ENCODE data around the gene WDR13.
"Not testable (repeated sequence)": the region's sequence is repeated elsewhere in the genome, so short reads cannot be mapped to it uniquely, and the experiment has no call there.

The WDR13 gene

GRCh38 chrX:48598614-48599013 lies 1.3 kb downstream of the WDR13 start:
- no peak for DNase-seq

DNA sequence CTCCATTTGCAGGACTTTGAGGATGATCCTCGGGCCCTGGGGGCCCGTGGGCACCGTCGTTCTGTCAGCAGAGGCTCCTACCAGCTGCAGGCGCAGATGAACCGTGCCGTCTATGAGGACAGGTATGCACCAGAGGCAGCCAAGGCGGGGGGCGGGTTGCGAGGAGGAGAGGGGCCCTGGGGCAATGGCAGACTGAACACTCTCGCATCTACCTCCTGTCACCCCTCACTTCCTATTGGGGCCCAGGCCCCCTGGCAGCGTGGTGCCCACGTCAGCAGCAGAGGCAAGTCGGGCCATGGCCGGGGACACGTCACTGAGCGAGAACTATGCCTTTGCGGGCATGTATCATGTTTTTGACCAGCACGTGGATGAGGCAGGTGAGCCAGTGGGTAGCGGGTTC lies 2.0 kb downstream of the WDR13 start:
- no peak for DNase-seq

DNA sequence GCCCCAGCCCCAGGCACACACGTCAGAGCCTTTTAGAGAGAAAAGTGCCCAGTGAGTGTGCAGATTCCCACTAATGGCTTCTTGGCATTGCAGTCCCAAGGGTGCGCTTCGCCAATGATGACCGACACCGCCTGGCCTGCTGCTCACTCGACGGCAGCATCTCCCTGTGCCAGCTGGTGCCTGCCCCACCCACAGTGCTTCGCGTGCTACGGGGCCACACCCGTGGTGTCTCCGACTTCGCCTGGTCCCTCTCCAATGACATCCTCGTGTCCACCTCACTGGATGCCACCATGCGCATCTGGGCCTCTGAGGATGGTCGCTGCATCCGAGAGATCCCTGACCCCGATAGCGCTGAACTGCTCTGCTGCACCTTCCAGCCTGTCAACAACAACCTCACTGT lies 2.9 kb downstream of the WDR13 start:
- no peak for DNase-seq

- no peak for DNase-seq
These were observed 4.6 kb downstream of the WDR13 start for GRCh38 chrX:48601741-48602394.

GRCh38 chrX:48604701-48605100 lies 7.4 kb downstream of the WDR13 start:
- no peak for DNase-seq

DNA sequence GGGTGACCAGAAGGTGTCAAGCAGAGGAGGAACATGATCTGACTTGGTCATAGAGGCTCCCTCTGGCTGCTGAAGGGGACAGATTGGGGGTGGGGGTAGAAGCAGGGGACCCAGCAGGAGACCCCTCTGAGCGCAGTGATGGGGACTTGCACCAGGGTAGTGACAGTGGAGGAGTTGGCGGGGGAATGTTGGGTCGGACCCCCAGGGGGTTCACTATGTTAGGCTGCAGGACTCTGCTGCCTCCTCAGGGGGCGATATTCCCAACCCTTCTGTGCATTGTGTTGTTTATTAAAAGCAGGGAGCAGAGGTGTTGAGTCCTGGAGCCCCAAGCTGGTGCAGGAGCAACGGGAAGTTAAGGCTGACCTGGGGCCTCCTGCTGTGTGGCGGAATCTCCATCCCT lies 8.8 kb downstream of the WDR13 start:
- DNase-seq = no peak

- no peak for DNase-seq
These were observed 14.4 kb downstream of the WDR13 start for GRCh38 chrX:48611703-48612102.

DNA sequence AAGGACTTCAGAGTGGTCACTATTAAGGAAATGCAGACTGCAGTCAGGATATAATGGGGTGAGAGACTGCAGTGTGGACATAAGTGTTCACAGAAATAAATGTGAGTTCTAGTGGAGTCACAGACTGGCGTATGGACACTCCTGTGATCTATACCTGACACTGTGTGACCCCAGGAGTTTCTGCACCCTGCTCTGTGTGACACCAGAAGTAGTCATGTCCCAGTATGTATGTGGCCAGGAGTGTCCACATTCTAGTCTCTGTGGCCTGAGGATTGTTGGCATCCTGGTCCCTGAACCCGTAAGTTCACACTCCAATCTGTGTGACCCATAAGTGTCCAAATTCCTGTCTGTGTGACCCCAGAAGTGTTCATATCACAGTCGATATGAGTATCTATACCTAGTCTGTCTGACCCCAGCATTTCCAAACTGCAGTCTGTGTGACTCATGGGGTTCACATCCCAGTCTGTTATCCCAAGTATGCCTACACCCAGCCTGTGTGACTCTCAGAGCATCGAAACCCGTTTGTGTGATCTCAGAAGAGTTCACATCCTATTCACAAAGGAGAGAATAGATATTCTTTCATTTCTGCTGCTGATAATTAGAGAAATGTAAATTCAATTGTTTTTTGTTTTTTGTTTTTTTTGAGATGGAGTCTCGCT lies 16.3 kb downstream of the WDR13 start:
- no peak for DNase-seq

GRCh38 chrX:48616576-48616975 lies 19.3 kb downstream of the WDR13 start:
- DNase-seq = no peak

GRCh38 chrX:48617542-48618340 lies 20.4 kb downstream of the WDR13 start:
- peak; percentile 21 to 33 for DNase-seq

- no peak for DNase-seq
These were observed 29.4 kb downstream of the WDR13 start for GRCh38 chrX:48626401-48627298.

DNA sequence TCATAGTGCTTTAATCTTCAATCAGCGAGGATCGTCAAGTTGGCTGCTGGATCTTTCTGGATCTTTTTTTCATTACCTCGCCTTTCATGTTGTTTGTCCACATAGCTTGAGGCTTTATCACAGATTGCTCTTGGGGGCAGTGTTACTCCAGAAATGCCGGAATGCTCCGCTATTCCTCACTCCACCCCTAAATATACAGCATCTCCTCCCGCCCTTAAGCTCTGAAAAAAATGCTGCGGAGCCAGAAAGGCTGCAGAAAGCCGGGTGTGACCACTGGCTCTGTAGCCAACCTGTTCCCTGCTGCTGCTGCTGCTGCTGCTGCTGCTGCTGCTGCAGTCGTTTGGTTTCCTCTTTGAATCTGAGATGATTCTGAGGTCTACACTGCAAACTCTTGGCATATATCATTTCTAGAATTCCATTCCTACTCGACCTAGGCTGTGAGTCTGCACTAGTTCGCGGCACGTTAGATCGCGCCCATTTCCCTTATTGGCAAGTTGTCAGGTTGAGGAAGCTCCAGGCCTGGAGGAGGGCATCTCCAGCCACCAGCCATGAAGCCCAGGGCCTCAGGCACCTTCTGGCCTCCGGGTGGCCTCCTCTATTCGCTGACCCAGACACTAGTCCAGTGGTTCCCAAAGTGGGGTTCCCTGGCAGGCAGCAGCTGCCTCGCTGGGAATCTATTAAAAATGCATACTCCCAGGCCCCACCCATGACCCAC lies 34.2 kb downstream of the WDR13 start:
- peak; percentile 59 to 72 for DNase-seq

- no peak for DNase-seq
These were observed 34.9 kb downstream of the WDR13 start for GRCh38 chrX:48632207-48632606.

GRCh38 chrX:48636301-48636700 lies 39.0 kb downstream of the WDR13 start:
- no peak for DNase-seq

DNA sequence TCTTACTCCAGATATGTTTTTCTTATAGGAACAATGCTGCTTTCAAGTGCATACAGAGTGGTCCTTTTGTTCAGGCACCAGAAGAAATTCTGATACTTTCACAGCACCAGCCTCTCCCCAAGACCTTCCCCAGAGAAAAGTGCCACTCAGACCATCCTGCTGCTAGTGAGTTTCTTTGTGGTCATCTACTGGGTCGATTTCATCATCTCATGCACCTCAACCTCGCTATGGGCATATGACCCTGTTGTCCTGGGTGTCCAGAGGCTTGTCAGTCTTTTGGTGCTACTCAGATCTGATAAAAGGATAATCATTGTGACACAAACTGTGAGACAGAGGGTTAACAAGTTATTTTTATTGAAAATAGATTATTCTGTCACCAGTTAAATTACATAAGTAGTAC lies 39.5 kb downstream of the WDR13 start:
- DNase-seq = no peak

GRCh38 chrX:48645669-48646068 lies 48.4 kb downstream of the WDR13 start:
- DNase-seq = no peak

GRCh38 chrX:48648336-48648751 lies 51.1 kb downstream of the WDR13 start:
- DNase-seq = peak; percentile 50 to 55

DNA sequence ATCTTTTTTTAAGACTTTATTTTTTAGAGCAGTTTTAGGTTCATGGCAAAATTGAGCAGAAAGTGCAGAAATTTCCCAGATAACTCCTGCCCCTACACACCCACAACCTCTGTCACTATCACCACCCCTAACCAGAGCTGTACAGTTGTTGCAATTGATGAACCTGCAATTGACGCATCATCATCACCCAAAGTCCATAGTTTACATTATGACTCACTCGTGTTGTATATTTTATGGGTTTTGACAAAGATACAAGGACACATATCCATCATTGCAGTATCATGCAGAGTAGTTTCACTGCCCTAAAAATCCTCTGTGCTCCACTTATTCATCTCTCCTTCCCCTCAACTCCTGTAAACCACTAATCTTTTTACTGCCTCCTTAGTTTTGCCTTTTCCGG lies 51.8 kb downstream of the WDR13 start:
- no peak for DNase-seq

- not testable (repeated sequence) for DNase-seq
These were observed 54.8 kb downstream of the WDR13 start for GRCh38 chrX:48652055-48652579.

DNA sequence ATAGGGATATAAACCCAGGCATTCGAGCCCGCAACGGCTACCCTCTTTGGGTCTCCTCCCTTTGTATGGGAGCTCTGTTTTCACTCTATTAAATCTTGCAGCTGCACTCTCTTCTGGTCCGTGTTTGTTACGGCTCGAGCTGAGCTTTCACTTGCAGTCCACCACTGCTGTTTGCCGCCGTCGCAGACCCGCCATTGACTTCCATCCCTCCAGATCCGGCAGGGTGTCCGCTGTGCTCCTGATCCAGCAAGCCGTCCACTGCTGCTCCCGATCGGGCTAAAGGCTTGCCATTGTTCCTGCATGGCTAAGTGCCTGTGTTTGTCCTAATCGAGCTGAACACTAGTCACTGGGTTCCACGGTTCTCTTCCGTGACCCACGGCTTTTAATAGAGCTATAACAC lies 57.5 kb downstream of the WDR13 start:
- not testable (repeated sequence) for DNase-seq
